Chondrocyte (in vitro differentiated cells): ENCODE results near the gene TRABD2B. TPM values are rescaled to one million over a fixed set of nuclear protein-coding genes. Genes with fewer than 3 reads are reported as not detected.

Experiments used
- DNase-seq: peaks from one replicate; pipeline ENCODE4 v3.0.0; 2021; ENCODE audit warnings: mixed read lengths, low spot score
- H3K27ac Mint-ChIP-seq: one replicate; pipeline ENCODE4 v1.8.0; 2021; ENCODE audit warnings: mild to moderate bottlenecking, moderate library complexity, mixed read lengths; ENCODE audit not compliant: unreplicated experiment
- H3K27me3 Mint-ChIP-seq: 2 replicates; pipeline ENCODE4 v1.8.0; 2021; ENCODE audit warnings: low read depth, mixed read lengths
- H3K36me3 Mint-ChIP-seq: 2 replicates; pipeline ENCODE4 v1.8.0; 2021; ENCODE audit warnings: low read depth, mixed read lengths
- H3K4me1 Mint-ChIP-seq: 2 replicates; pipeline ENCODE4 v1.8.0; 2021; ENCODE audit warnings: low read depth, mild to moderate bottlenecking, mixed read lengths
- H3K4me3 Mint-ChIP-seq: one replicate; pipeline ENCODE4 v1.8.0; 2021; ENCODE audit warnings: mild to moderate bottlenecking, moderate library complexity, mixed read lengths; ENCODE audit not compliant: unreplicated experiment
- H3K9me3 Mint-ChIP-seq: 2 replicates; pipeline ENCODE4 v1.8.0; 2021; ENCODE audit warnings: low read depth, mixed read lengths
- CTCF ChIP-seq: fragments of 200-600 bp; sonication (generic); IDR thresholded peaks from 2 replicates; pipeline ENCODE4 v1.5.0; 2021; ENCODE audit warnings: antibody characterized with exemption, mild to moderate bottlenecking, moderate library complexity
- total RNA-seq: library from RNA; stranded (reverse); gene quantifications from 3 replicates; pipeline ENCODE4 v1.2.1, GENCODE V29; 2021

The TRABD2B gene
- total RNA-seq, 1 donor from 2014 or later: 0.90 TPM

DNA sequence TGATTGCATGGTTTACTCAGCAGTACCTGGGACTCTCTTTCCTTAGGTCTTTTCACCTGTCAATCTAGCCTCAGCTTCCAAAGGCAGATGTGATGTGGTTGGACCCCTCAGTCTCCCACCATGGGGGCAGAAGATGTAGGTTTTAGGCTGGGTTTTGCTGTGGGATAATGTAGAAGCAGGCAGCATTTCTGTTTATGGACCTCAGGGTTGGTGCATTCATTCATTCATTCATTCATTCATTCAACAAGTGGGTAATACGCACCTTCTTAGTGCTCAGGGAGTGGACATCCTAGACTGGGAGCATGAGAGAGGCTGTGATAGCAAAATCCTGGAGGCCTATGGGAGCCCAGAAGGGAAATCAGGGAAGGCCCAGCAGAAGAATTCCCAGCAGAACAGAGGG lies 209.6 kb downstream of the TRABD2B start:
- DNase-seq: no peak
- no peaks in the 10 kb centered on the region for H3K4me1 Mint-ChIP-seq
- no peaks in the 10 kb centered on the region for H3K36me3 Mint-ChIP-seq
- no peaks in the 10 kb centered on the region for H3K9me3 Mint-ChIP-seq
- peaks cover 35% of the 10 kb centered on the region for H3K27me3 Mint-ChIP-seq
- TF ChIP-seq CTCF: no peak
- no peak overlapping the region for H3K4me3 Mint-ChIP-seq
- no peak overlapping the region for H3K27ac Mint-ChIP-seq

- Mint-ChIP-seq H3K27ac (no peak overlapping the region), H3K9me3 (no peaks in the 10 kb centered on the region), H3K4me1 (no peaks in the 10 kb centered on the region), H3K27me3 (peaks cover 39% of the 10 kb centered on the region), H3K4me3 (no peak overlapping the region), H3K36me3 (peaks cover 3% of the 10 kb centered on the region)
- no peak for DNase-seq
- TF ChIP-seq CTCF: no peak
Observed at GRCh38 chr1:47786316-47786715, 210.9 kb downstream of the TRABD2B start.

DNA sequence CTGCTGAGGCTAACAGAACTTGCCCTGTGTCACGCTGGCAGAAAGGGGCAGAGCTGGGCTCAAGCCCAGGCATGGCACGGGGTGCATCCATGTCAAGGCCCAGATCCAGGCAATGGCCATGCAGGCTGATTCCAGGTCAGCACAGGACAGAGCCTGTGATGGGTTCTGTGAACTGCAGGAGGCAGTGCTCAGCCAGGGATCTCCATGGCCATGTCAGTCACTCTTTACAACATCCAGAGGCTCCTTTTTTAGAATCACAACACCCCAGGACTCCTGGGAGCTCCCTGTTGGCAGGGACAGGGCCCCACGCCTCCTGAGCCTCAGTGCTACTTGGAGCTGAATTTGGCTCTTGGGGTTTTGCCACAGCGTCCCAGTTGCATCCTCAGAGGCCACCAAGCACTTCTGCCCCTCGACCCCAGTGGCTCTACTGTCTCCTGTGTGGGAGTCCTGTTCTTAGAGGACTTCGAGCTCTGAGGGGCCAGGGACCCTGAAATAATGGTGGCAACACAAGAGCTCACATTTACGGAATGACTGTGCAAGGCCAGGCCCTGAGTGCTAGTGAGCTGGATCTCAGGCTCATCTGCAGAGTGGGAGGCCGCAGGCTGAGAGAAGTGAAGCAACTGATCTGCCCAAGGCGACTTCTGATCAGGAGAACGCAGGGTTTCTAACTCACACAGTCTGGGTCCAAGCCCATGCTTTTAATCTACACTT lies 211.5 kb downstream of the TRABD2B start:
- Mint-ChIP-seq H3K27ac (no peak overlapping the region), H3K36me3 (peaks cover 3% of the 10 kb centered on the region), H3K4me3 (no peak overlapping the region), H3K27me3 (peaks cover 38% of the 10 kb centered on the region), H3K9me3 (no peaks in the 10 kb centered on the region), H3K4me1 (no peaks in the 10 kb centered on the region)
- DNase-seq: no peak
- peak; percentile 52 for TF ChIP-seq CTCF

DNA sequence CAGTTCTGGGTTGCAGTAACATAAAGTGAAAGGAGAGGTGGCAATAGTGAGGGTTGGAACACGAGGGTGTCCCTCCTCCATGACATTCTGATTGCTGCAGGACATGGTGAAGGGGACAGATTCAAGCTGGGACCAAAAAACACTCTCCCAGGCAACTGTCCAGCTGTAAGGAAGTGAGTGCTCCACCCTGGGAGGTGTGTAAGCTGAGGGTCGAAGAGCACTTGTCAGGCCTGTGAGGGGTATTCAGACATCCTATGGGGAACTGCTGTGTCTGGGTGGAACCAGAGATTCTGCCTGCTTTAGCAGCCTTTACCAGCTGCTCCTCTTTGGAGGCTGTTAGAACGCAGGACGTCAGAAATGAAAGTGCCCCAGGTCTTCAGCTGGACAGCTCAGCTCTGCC lies 212.1 kb downstream of the TRABD2B start:
- Mint-ChIP-seq H3K4me3 (no peak overlapping the region), H3K4me1 (no peaks in the 10 kb centered on the region), H3K27ac (no peak overlapping the region), H3K9me3 (no peaks in the 10 kb centered on the region), H3K27me3 (peaks cover 34% of the 10 kb centered on the region), H3K36me3 (peaks cover 3% of the 10 kb centered on the region)
- no peak for DNase-seq
- TF ChIP-seq CTCF: no peak

GRCh38 chr1:47784497-47784822 lies 212.7 kb downstream of the TRABD2B start:
- no peak for TF ChIP-seq CTCF
- Mint-ChIP-seq H3K9me3 (no peaks in the 10 kb centered on the region), H3K4me1 (no peaks in the 10 kb centered on the region), H3K27ac (no peak overlapping the region), H3K36me3 (peaks cover 3% of the 10 kb centered on the region), H3K4me3 (no peak overlapping the region), H3K27me3 (peaks cover 31% of the 10 kb centered on the region)
- no peak for DNase-seq
